NT2/D1 (cell line): ENCODE measurements around the gene TBC1D25.

ENCODE experiments used
- SUZ12 ChIP-seq: IDR thresholded peaks from 2 replicates; pipeline ENCODE4 v1.6.1; 2011; ENCODE audit not compliant: insufficient read length, insufficient read depth; ENCODE audit errors: extremely low read depth
- ZNF274 ChIP-seq: IDR thresholded peaks from 2 replicates; pipeline ENCODE4 v1.6.1; 2011; ENCODE audit warnings: mild to moderate bottlenecking, low read depth, low read length

- no peak for TF ChIP-seq SUZ12
- TF ChIP-seq ZNF274: no peak
These were observed 20.1 kb downstream of the TBC1D25 start for GRCh38 chrX:48559636-48560035.
